Measurements from ENCODE around the gene GCC1. TPM values are rescaled to one million over a fixed set of nuclear protein-coding genes. Genes with fewer than 3 reads are reported as not detected.

Gene GCC1
- total and polyA plus RNA-seq, 2 donors (not counting 3 experiments of a cell fraction or from before 2014, with no cell fraction given), result 4.6 to 15.5 TPM

DNA sequence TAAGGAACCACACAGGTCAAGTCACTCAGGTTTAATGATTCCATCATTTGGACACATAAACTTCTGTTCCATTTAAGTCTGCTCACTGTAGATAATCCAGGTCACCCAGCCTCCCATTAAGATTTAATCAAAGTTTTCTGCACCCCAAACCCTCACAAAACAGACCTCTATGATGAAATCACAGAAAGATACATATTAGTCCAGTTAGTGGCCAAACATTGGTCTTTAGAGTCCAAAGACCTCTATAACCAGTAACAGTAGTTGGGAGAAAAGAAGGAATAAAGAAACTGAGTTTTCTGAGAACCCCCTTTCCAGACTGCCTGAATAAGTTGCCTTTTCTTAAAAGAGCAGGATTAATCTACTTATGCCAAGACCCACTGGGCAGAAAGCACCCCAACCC lies 4.8 kb downstream of the GCC1 start:
- CTCF ChIA-PET, result no interaction called here
- H3K9me1 ChIP-seq (replicated peaks; ENCODE audit: control insufficient read depth, extremely low read depth, insufficient read depth, low read length), result no peaks in the 10 kb centered on the region
- DNase-seq (ENCODE audit: low read depth, low spot score), result no peak
- no peak overlapping the region for H3K27ac ChIP-seq (ENCODE audit: insufficient read depth, low read depth, low read length)
- no TSS peak for BruUV-seq (replicated peaks)
- peaks cover 19% of the 10 kb centered on the region for H3K4me1 ChIP-seq (ENCODE audit: control insufficient read depth, extremely low read depth, insufficient read depth, low read length)
- H3K9ac ChIP-seq (replicated peaks; ENCODE audit: extremely low read depth, insufficient read depth, low read length), result no peak overlapping the region
- no peaks in the 10 kb centered on the region for H3K27me3 ChIP-seq (ENCODE audit: control insufficient read depth in 2 of 2, insufficient read depth in 2 of 2, low read length in 2 of 2)
- no peak for FAIRE-seq
- no peak overlapping the region for H2AFZ ChIP-seq (ENCODE audit: low read depth, low read length)
- H3K79me2 ChIP-seq (ENCODE audit: control insufficient read depth, insufficient read depth, low read length), result peaks cover 35% of the 10 kb centered on the region
- H3K9me3 ChIP-seq (replicated peaks; ENCODE audit: control insufficient read depth, insufficient read depth, low read length), result no peaks in the 10 kb centered on the region
- H4K20me1 ChIP-seq (replicated peaks; ENCODE audit: control insufficient read depth, extremely low read depth, insufficient read depth, low read length), result no peaks in the 10 kb centered on the region
- no peak for TF ChIP-seq EZH2 (IDR thresholded peaks at IDR 0.05; ENCODE audit: borderline replicate concordance, low read depth, low read length, severe bottlenecking)
- no peak for TF ChIP-seq POLR2A (IDR thresholded peaks at IDR 0.05; ENCODE audit: low read depth, low read length)
- TF ChIP-seq JUN (IDR thresholded peaks at IDR 0.05; ENCODE audit: borderline replicate concordance, insufficient read depth, insufficient read length, low read depth), result no peak
- TF ChIP-seq, protein P1, sequence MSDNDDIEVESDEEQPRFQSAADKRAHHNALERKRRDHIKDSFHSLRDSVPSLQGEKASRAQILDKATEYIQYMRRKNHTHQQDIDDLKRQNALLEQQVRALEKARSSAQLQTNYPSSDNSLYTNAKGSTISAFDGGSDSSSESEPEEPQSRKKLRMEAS (IDR thresholded peaks at IDR 0.05; ENCODE audit: insufficient read depth, insufficient read length), result no peak
- no peak for TF ChIP-seq MYC (IDR thresholded peaks at IDR 0.05; ENCODE audit: low read depth, low read length)
- TF ChIP-seq, protein P2, sequence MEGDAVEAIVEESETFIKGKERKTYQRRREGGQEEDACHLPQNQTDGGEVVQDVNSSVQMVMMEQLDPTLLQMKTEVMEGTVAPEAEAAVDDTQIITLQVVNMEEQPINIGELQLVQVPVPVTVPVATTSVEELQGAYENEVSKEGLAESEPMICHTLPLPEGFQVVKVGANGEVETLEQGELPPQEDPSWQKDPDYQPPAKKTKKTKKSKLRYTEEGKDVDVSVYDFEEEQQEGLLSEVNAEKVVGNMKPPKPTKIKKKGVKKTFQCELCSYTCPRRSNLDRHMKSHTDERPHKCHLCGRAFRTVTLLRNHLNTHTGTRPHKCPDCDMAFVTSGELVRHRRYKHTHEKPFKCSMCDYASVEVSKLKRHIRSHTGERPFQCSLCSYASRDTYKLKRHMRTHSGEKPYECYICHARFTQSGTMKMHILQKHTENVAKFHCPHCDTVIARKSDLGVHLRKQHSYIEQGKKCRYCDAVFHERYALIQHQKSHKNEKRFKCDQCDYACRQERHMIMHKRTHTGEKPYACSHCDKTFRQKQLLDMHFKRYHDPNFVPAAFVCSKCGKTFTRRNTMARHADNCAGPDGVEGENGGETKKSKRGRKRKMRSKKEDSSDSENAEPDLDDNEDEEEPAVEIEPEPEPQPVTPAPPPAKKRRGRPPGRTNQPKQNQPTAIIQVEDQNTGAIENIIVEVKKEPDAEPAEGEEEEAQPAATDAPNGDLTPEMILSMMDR (IDR thresholded peaks at IDR 0.05; ENCODE audit: extremely low read depth in 1 of 2, insufficient read depth in 1 of 2, low read depth in 1 of 2, low read length in 2 of 2), result no peak
- no peak for TF ChIP-seq POLR2AphosphoS5 (IDR thresholded peaks at IDR 0.05; ENCODE audit: insufficient read depth, low read depth, low read length)
- TF ChIP-seq GATA2 (IDR thresholded peaks at IDR 0.05; ENCODE audit: insufficient read depth, insufficient read length, low read depth, low read length), result no peak
- no peak for TF ChIP-seq FOS (IDR thresholded peaks at IDR 0.05; ENCODE audit: borderline replicate concordance, insufficient read depth, low read length)
- no peak overlapping the region for H3K4me3 ChIP-seq (replicated peaks in 1 of 3; ENCODE audit: insufficient read depth in 1 of 3, low read depth in 1 of 3, low read length in 3 of 3)
- no peak overlapping the region for H3K4me2 ChIP-seq (ENCODE audit: insufficient read depth, low read length)
- intact Hi-C loops (cut with micrococcal nuclease) (loop anchor here (10.0 kb wide), 1 partner anchor 454 kb away; the partner anchor contains the start of gene LRRC4), dilution Hi-C loops (cut with MboI; ENCODE audit: extremely low pct_ligation_motif_present, low sequenced_read_pairs) (no loop called here)
- peaks cover 0 to 9% of the 10 kb centered on the region in 2 experiments for H3K36me3 ChIP-seq (ENCODE audit: control insufficient read depth in 2 of 2, extremely low read depth in 1 of 2, insufficient read depth in 2 of 2, low read length in 2 of 2)
- POLR2A ChIA-PET, result no interaction called here
